ENCODE measurements around the gene SH3BP1. TPM values are rescaled to one million over a fixed set of nuclear protein-coding genes. Genes with fewer than 3 reads are reported as not detected.
A peak's percentile ranks its signal among the peaks of the same experiment; 100 is the strongest.

Gene SH3BP1
- total and polyA plus RNA-seq, 9 of the 15 experiments (the other 6 are each of a cell fraction or from before 2014, with no cell fraction given): 0.10 to 36.2 (median 10.4) TPM

GRCh38 chr22:37607010-37607934 is 32.2 kb upstream of the SH3BP1 start (continued):
- no peak for TF ChIP-seq USF1 (CRISPR knock-in tag; IDR thresholded peaks at IDR 0.05)
- no peak for TF ChIP-seq DIDO1 (tag; IDR thresholded peaks at IDR 0.05; ENCODE audit: low read depth)
- 0 out of 2 replicates have a peak, but pooled peaks have one; percentile 55 for TF ChIP-seq GATAD2B (IDR thresholded peaks at IDR 0.05; ENCODE audit: borderline replicate concordance)
- peak; percentile 26; the same call in 1 of the 2 replicates for TF ChIP-seq ATF7 (IDR thresholded peaks at IDR 0.05)
- no peak for TF ChIP-seq ZNF3 (CRISPR knock-in tag; IDR thresholded peaks at IDR 0.05)
- no peak for TF ChIP-seq HEY1 (CRISPR knock-in tag; IDR thresholded peaks at IDR 0.05; ENCODE audit: borderline replicate concordance)
- TF ChIP-seq ZNF143 (CRISPR knock-in tag; IDR thresholded peaks at IDR 0.05): no peak
- no peak for TF ChIP-seq ELK3 (CRISPR knock-in tag; IDR thresholded peaks at IDR 0.05)
- peak; percentile 46; the same call in 1 of the 2 replicates for TF ChIP-seq SMC3 (conservative IDR thresholded peaks at IDR 0.05; ENCODE audit: insufficient read depth, low read depth, low read length)
- no peak for TF ChIP-seq TCFL5 (CRISPR knock-in tag; conservative IDR thresholded peaks at IDR 0.05)
- TF ChIP-seq WHSC1 (IDR thresholded peaks at IDR 0.05; ENCODE audit: low read length): no peak
- TF ChIP-seq CBX5 (IDR thresholded peaks at IDR 0.05; ENCODE audit: borderline replicate concordance, low read depth): no peak
- TF ChIP-seq ESRRB (CRISPR knock-in tag; IDR thresholded peaks at IDR 0.05; ENCODE audit: borderline replicate concordance): no peak
- no peak for TF ChIP-seq FOSL1 (tag; conservative IDR thresholded peaks at IDR 0.05)
- no peak for TF ChIP-seq ZNF263 (CRISPR knock-in tag; IDR thresholded peaks at IDR 0.05; ENCODE audit: borderline replicate concordance)
- no peak for TF ChIP-seq FOXJ3 (CRISPR knock-in tag; IDR thresholded peaks at IDR 0.05)
- TF ChIP-seq SMARCE1 (IDR thresholded peaks at IDR 0.05): no peak
- no peak for TF ChIP-seq RBBP5 (IDR thresholded peaks at IDR 0.05; ENCODE audit: borderline replicate concordance, insufficient read depth, low read length, poor library complexity, severe bottlenecking)
- TF ChIP-seq ZNF717 (CRISPR knock-in tag; IDR thresholded peaks at IDR 0.05): no peak
- TF ChIP-seq ZBTB26 (CRISPR knock-in tag; IDR thresholded peaks at IDR 0.05): no peak
- peak in 1 of 2 experiments; percentile 60 for TF ChIP-seq E2F6 (IDR thresholded peaks at IDR 0.05; ENCODE audit: borderline replicate concordance in 1 of 2, extremely low read depth in 1 of 2, insufficient read depth in 1 of 2, insufficient read length in 1 of 2, low read depth in 1 of 2, low read length in 1 of 2, poor library complexity in 1 of 2, severe bottlenecking in 1 of 2)
- peak; percentile 14 to 60; a peak in 2 of 4 replicates for TF ChIP-seq RAD21 (CRISPR knock-in tag; conservative IDR thresholded peaks at IDR 0.05 in 1 of 2, IDR thresholded peaks at IDR 0.05 in 1 of 2)
- no peak for TF ChIP-seq DDX20 (tag; IDR thresholded peaks at IDR 0.05; ENCODE audit: low read depth)
